HepG2 (cell line): Measurements from ENCODE around the gene DMPK. TPM values are rescaled to one million over a fixed set of nuclear protein-coding genes. Genes with fewer than 3 reads are reported as not detected.

ENCODE experiments used
- CENPBD1 ChIP-seq: sonication (generic); formaldehyde crosslinking; IDR thresholded peaks from 2 replicates; pipeline ENCODE4 v1.8.0; 2022; ENCODE audit warnings: missing genetic modification reagents, low read depth, mild to moderate bottlenecking, borderline replicate concordance
- CENPX ChIP-seq: sonication (generic); formaldehyde crosslinking; IDR thresholded peaks from 2 replicates; pipeline ENCODE4 v1.9.0; 2021; ENCODE audit warnings: mild to moderate bottlenecking, missing genetic modification reagents, moderate library complexity
- DMAP1 ChIP-seq: IDR thresholded peaks from 2 replicates; pipeline ENCODE4 v1.6.1; 2016
- EED ChIP-seq: sonication (generic); formaldehyde crosslinking; IDR thresholded peaks from 2 replicates; pipeline ENCODE4 v1.5.0; 2020; ENCODE audit warnings: mild to moderate bottlenecking, missing genetic modification reagents
- KDM5B ChIP-seq: sonication (generic); formaldehyde crosslinking; IDR thresholded peaks from 2 replicates; pipeline ENCODE4 v1.4.0; 2020; ENCODE audit warnings: missing genetic modification reagents, mild to moderate bottlenecking, borderline replicate concordance
- KLF11 ChIP-seq: IDR thresholded peaks from 2 replicates; pipeline ENCODE4 v1.6.1; 2016; ENCODE audit warnings: missing compliant biosample characterization
- MAFK ChIP-seq, 2 experiments: IDR thresholded peaks in 1 of 2; conservative IDR thresholded peaks in 1 of 2; 2 replicates each; pipeline ENCODE4 v1.6.1; 2011; ENCODE audit warnings: improper control_type of control experiment in 2 of 2, low read length in 2 of 2
- MED8 ChIP-seq: sonication (generic); formaldehyde crosslinking; IDR thresholded peaks from 2 replicates; pipeline ENCODE4 v1.8.1; 2023; ENCODE audit warnings: mild to moderate bottlenecking, missing genetic modification reagents; ENCODE audit not compliant: insufficient replicate concordance
- NFYB ChIP-seq: sonication (generic); formaldehyde crosslinking; IDR thresholded peaks from 2 replicates; pipeline ENCODE4 v1.4.0; 2020; ENCODE audit warnings: missing genetic modification reagents
- PHF21A ChIP-seq: sonication (generic); formaldehyde crosslinking; IDR thresholded peaks from 2 replicates; pipeline ENCODE4 v1.5.0; 2020; ENCODE audit warnings: mild to moderate bottlenecking, missing genetic modification reagents
- SRSF1 ChIP-seq: fragments of 200-400 bp; formaldehyde crosslinking; optimal IDR thresholded peaks from 2 replicates; pipeline ENCODE3; 2017; ENCODE audit warnings: mild to moderate bottlenecking, low read depth, low read length, moderate library complexity
- ZFP82 ChIP-seq: sonication (generic); formaldehyde crosslinking; IDR thresholded peaks from 2 replicates; pipeline ENCODE4 v1.5.1; 2020; ENCODE audit warnings: mild to moderate bottlenecking, missing genetic modification reagents, borderline replicate concordance
- ZNF281 ChIP-seq: sonication (generic); formaldehyde crosslinking; IDR thresholded peaks from 2 replicates; pipeline ENCODE4 v1.4.0; 2020; ENCODE audit warnings: missing genetic modification reagents, borderline replicate concordance
- ZNF619 ChIP-seq: sonication (generic); formaldehyde crosslinking; IDR thresholded peaks from 2 replicates; pipeline ENCODE4 v1.4.0; 2020; ENCODE audit warnings: mild to moderate bottlenecking, missing genetic modification reagents
- ZNF749 ChIP-seq: sonication (generic); formaldehyde crosslinking; IDR thresholded peaks from 2 replicates; pipeline ENCODE4 v1.8.0; 2022; ENCODE audit warnings: mild to moderate bottlenecking, missing genetic modification reagents, moderate library complexity, borderline replicate concordance
- ZNF816 ChIP-seq: sonication (generic); formaldehyde crosslinking; IDR thresholded peaks from 2 replicates; pipeline ENCODE4 v1.8.0; 2022; ENCODE audit warnings: missing genetic modification reagents, mild to moderate bottlenecking, borderline replicate concordance
- polyA plus RNA-seq, 8 experiments: library from polyadenylated mRNA; depleted of rRNA in 3 of 8; stranded (reverse) in 7 of 8; unstranded in 1 of 8; fragments of >200 nt; fragmentation: Illumina TruSeq in 4 of 8; extraction: Trizol in 4 of 8; gene quantifications; 2 replicates each; pipeline versions ENCODE4 v1.2.1 to v1.2.3, GENCODE V29; 2011 to 2016; ENCODE audit warnings: low read depth in 4 of 8, missing spikeins in 1 of 8, mixed read lengths in 1 of 8; ENCODE audit not compliant: insufficient read depth in 1 of 8
- total RNA-seq, 5 experiments: library from RNA; depleted of rRNA; stranded (reverse); fragments of >200 nt; fragmentation: Illumina TruSeq; extraction: Trizol; gene quantifications; 2 replicates each; pipeline ENCODE4 v1.2.3, GENCODE V29; 2016; ENCODE audit warnings: low read depth in 1 of 5
- TF ChIP-seq, protein P1 (sequence below): sonication (generic); formaldehyde crosslinking; conservative IDR thresholded peaks from 2 replicates; pipeline ENCODE4 v1.4.0; 2020; ENCODE audit warnings: mild to moderate bottlenecking, missing genetic modification reagents, moderate library complexity
- TF ChIP-seq, protein P2 (sequence below): sonication (generic); formaldehyde crosslinking; IDR thresholded peaks from 2 replicates; pipeline ENCODE4 v1.8.0; 2022; ENCODE audit warnings: missing genetic modification reagents, mild to moderate bottlenecking, moderate library complexity, borderline replicate concordance

DMPK gene
- total and polyA plus RNA-seq, 2 of the 13 experiments (the other 11 are each of a cell fraction or from before 2014, with no cell fraction given) = 5.3 to 8.8 TPM

GRCh38 chr19:45768984-45769782 lies 13.1 kb downstream of the DMPK start, which contains the start of gene SIX5 (continued):
- TF ChIP-seq NFYB (CRISPR knock-in tag) (peak; percentile 87), CENPX (no peak), MED8 (CRISPR knock-in tag) (peak; percentile 65), ZNF619 (CRISPR knock-in tag) (no peak), PHF21A (CRISPR knock-in tag) (peak; percentile 74), ZNF749 (CRISPR knock-in tag) (no peak; the same call in 1 of the 2 replicates), ZNF816 (CRISPR knock-in tag) (0 out of 2 replicates have a peak, but pooled peaks have one; percentile 3), KDM5B (CRISPR knock-in tag) (no peak), CENPBD1 (CRISPR knock-in tag) (no peak), ZNF281 (CRISPR knock-in tag) (peak; percentile 91), KLF11 (CRISPR knock-in tag) (no peak; the same call in 1 of the 2 replicates), DMAP1 (CRISPR knock-in tag) (peak; percentile 66), ZFP82 (CRISPR knock-in tag) (no peak), SRSF1 (no peak), EED (CRISPR knock-in tag) (0 out of 2 replicates have a peak, but pooled peaks have one; percentile 58), MAFK (conservative IDR thresholded peaks at IDR 0.05 in 1 of 2, IDR thresholded peaks at IDR 0.05 in 1 of 2; ENCODE audit: low read length in 2 of 2) (no peak)
- TF ChIP-seq, protein P1, sequence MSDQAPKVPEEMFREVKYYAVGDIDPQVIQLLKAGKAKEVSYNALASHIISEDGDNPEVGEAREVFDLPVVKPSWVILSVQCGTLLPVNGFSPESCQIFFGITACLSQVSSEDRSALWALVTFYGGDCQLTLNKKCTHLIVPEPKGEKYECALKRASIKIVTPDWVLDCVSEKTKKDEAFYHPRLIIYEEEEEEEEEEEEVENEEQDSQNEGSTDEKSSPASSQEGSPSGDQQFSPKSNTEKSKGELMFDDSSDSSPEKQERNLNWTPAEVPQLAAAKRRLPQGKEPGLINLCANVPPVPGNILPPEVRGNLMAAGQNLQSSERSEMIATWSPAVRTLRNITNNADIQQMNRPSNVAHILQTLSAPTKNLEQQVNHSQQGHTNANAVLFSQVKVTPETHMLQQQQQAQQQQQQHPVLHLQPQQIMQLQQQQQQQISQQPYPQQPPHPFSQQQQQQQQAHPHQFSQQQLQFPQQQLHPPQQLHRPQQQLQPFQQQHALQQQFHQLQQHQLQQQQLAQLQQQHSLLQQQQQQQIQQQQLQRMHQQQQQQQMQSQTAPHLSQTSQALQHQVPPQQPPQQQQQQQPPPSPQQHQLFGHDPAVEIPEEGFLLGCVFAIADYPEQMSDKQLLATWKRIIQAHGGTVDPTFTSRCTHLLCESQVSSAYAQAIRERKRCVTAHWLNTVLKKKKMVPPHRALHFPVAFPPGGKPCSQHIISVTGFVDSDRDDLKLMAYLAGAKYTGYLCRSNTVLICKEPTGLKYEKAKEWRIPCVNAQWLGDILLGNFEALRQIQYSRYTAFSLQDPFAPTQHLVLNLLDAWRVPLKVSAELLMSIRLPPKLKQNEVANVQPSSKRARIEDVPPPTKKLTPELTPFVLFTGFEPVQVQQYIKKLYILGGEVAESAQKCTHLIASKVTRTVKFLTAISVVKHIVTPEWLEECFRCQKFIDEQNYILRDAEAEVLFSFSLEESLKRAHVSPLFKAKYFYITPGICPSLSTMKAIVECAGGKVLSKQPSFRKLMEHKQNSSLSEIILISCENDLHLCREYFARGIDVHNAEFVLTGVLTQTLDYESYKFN (CRISPR knock-in tag) = peak; percentile 70
- TF ChIP-seq, protein P2, sequence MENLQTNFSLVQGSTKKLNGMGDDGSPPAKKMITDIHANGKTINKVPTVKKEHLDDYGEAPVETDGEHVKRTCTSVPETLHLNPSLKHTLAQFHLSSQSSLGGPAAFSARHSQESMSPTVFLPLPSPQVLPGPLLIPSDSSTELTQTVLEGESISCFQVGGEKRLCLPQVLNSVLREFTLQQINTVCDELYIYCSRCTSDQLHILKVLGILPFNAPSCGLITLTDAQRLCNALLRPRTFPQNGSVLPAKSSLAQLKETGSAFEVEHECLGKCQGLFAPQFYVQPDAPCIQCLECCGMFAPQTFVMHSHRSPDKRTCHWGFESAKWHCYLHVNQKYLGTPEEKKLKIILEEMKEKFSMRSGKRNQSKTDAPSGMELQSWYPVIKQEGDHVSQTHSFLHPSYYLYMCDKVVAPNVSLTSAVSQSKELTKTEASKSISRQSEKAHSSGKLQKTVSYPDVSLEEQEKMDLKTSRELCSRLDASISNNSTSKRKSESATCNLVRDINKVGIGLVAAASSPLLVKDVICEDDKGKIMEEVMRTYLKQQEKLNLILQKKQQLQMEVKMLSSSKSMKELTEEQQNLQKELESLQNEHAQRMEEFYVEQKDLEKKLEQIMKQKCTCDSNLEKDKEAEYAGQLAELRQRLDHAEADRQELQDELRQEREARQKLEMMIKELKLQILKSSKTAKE (CRISPR knock-in tag) = peak; percentile 74
